Measurements from ENCODE around the gene LAMA2. TPM values are rescaled to one million over a fixed set of nuclear protein-coding genes. Genes with fewer than 3 reads are reported as not detected.

The LAMA2 gene
- polyA plus RNA-seq, 1 donor: 5.4 TPM

- WGBS (ENCODE audit: insufficient coverage, low lambda C conversion rate): 63% methylated on average over 1 of the region's 1 CpG
- no peaks in the 10 kb centered on the region for H3K4me1 ChIP-seq (ENCODE audit: control insufficient read depth, insufficient read depth, low read length)
- DNase-seq: no peak
These were observed 393.5 kb downstream of the LAMA2 start for GRCh38 chr6:129276461-129276860.

GRCh38 chr6:129276986-129277385 lies 394.0 kb downstream of the LAMA2 start:
- Histone ChIP-seq H3K4me3 (ENCODE audit: low read length) (no peak overlapping the region), H3K36me3 (ENCODE audit: control insufficient read depth, insufficient read depth, low read length) (no peaks in the 10 kb centered on the region), H3K27me3 (ENCODE audit: control insufficient read depth, insufficient read depth, low read length) (no peaks in the 10 kb centered on the region), H3K4me1 (ENCODE audit: control insufficient read depth, insufficient read depth, low read length) (no peaks in the 10 kb centered on the region), H3K27ac (ENCODE audit: low read length) (no peak overlapping the region), H3K9me3 (ENCODE audit: control insufficient read depth, low read depth, low read length) (no peaks in the 10 kb centered on the region)
- no peak for DNase-seq
- WGBS (ENCODE audit: insufficient coverage, low lambda C conversion rate): no CpG with 5 or more reads among the region's 4 CpGs

More at GRCh38 chr6:129276461-129276860, 393.5 kb downstream of the LAMA2 start:
- Histone ChIP-seq H3K4me3 (ENCODE audit: low read length) (no peak overlapping the region), H3K27me3 (ENCODE audit: control insufficient read depth, insufficient read depth, low read length) (no peaks in the 10 kb centered on the region), H3K27ac (ENCODE audit: low read length) (no peak overlapping the region), H3K9me3 (ENCODE audit: control insufficient read depth, low read depth, low read length) (no peaks in the 10 kb centered on the region), H3K36me3 (ENCODE audit: control insufficient read depth, insufficient read depth, low read length) (no peaks in the 10 kb centered on the region)

- Histone ChIP-seq H3K27me3 (ENCODE audit: control insufficient read depth, insufficient read depth, low read length) (no peaks in the 10 kb centered on the region), H3K9me3 (ENCODE audit: control insufficient read depth, low read depth, low read length) (no peaks in the 10 kb centered on the region), H3K4me1 (ENCODE audit: control insufficient read depth, insufficient read depth, low read length) (no peaks in the 10 kb centered on the region), H3K36me3 (ENCODE audit: control insufficient read depth, insufficient read depth, low read length) (no peaks in the 10 kb centered on the region), H3K4me3 (ENCODE audit: low read length) (no peak overlapping the region), H3K27ac (ENCODE audit: low read length) (no peak overlapping the region)
- no CpG with 5 or more reads among the region's 11 CpGs for WGBS (ENCODE audit: insufficient coverage, low lambda C conversion rate)
- no peak for DNase-seq
These were observed 396.7 kb downstream of the LAMA2 start for GRCh38 chr6:129279343-129280292.

GRCh38 chr6:129280293-129280644 lies 397.3 kb downstream of the LAMA2 start:
- DNase-seq: no peak
- no peaks in the 10 kb centered on the region for H3K36me3 ChIP-seq (ENCODE audit: control insufficient read depth, insufficient read depth, low read length)
- no peaks in the 10 kb centered on the region for H3K27me3 ChIP-seq (ENCODE audit: control insufficient read depth, insufficient read depth, low read length)
- no peaks in the 10 kb centered on the region for H3K9me3 ChIP-seq (ENCODE audit: control insufficient read depth, low read depth, low read length)
- no peak overlapping the region for H3K4me3 ChIP-seq (ENCODE audit: low read length)
- H3K4me1 ChIP-seq (ENCODE audit: control insufficient read depth, insufficient read depth, low read length): no peaks in the 10 kb centered on the region
- no peak overlapping the region for H3K27ac ChIP-seq (ENCODE audit: low read length)

GRCh38 chr6:129280749-129281148 lies 397.8 kb downstream of the LAMA2 start:
- H3K27ac ChIP-seq (ENCODE audit: low read length): no peak overlapping the region
- no peaks in the 10 kb centered on the region for H3K27me3 ChIP-seq (ENCODE audit: control insufficient read depth, insufficient read depth, low read length)
- no peak overlapping the region for H3K4me3 ChIP-seq (ENCODE audit: low read length)
- H3K4me1 ChIP-seq (ENCODE audit: control insufficient read depth, insufficient read depth, low read length): no peaks in the 10 kb centered on the region
- DNase-seq: no peak
- H3K36me3 ChIP-seq (ENCODE audit: control insufficient read depth, insufficient read depth, low read length): no peaks in the 10 kb centered on the region
- WGBS (ENCODE audit: insufficient coverage, low lambda C conversion rate): no CpG with 5 or more reads among the region's 1 CpG
- no peaks in the 10 kb centered on the region for H3K9me3 ChIP-seq (ENCODE audit: control insufficient read depth, low read depth, low read length)

- no peaks in the 10 kb centered on the region for H3K27me3 ChIP-seq (ENCODE audit: control insufficient read depth, insufficient read depth, low read length)
- no peaks in the 10 kb centered on the region for H3K4me1 ChIP-seq (ENCODE audit: control insufficient read depth, insufficient read depth, low read length)
- no peak for DNase-seq
- H3K36me3 ChIP-seq (ENCODE audit: control insufficient read depth, insufficient read depth, low read length): no peaks in the 10 kb centered on the region
- no peak overlapping the region for H3K27ac ChIP-seq (ENCODE audit: low read length)
- H3K4me3 ChIP-seq (ENCODE audit: low read length): no peak overlapping the region
- no peaks in the 10 kb centered on the region for H3K9me3 ChIP-seq (ENCODE audit: control insufficient read depth, low read depth, low read length)
These were observed 398.3 kb downstream of the LAMA2 start for GRCh38 chr6:129281168-129281796.

- no peak for DNase-seq
- Histone ChIP-seq H3K36me3 (ENCODE audit: control insufficient read depth, insufficient read depth, low read length) (no peaks in the 10 kb centered on the region), H3K9me3 (ENCODE audit: control insufficient read depth, low read depth, low read length) (no peaks in the 10 kb centered on the region), H3K4me3 (ENCODE audit: low read length) (no peak overlapping the region), H3K27ac (ENCODE audit: low read length) (no peak overlapping the region), H3K4me1 (ENCODE audit: control insufficient read depth, insufficient read depth, low read length) (no peaks in the 10 kb centered on the region), H3K27me3 (ENCODE audit: control insufficient read depth, insufficient read depth, low read length) (no peaks in the 10 kb centered on the region)
These were observed 399.1 kb downstream of the LAMA2 start for GRCh38 chr6:129282019-129282418.

- H3K27me3 ChIP-seq (ENCODE audit: control insufficient read depth, insufficient read depth, low read length): no peaks in the 10 kb centered on the region
- H3K4me3 ChIP-seq (ENCODE audit: low read length): no peak overlapping the region
- no peak overlapping the region for H3K27ac ChIP-seq (ENCODE audit: low read length)
- no peak for DNase-seq
- no peaks in the 10 kb centered on the region for H3K9me3 ChIP-seq (ENCODE audit: control insufficient read depth, low read depth, low read length)
- H3K36me3 ChIP-seq (ENCODE audit: control insufficient read depth, insufficient read depth, low read length): no peaks in the 10 kb centered on the region
- H3K4me1 ChIP-seq (ENCODE audit: control insufficient read depth, insufficient read depth, low read length): no peaks in the 10 kb centered on the region
- 40% methylated on average over 1 of the region's 3 CpGs for WGBS (ENCODE audit: insufficient coverage, low lambda C conversion rate)
These were observed 401.3 kb downstream of the LAMA2 start for GRCh38 chr6:129284225-129284624.

GRCh38 chr6:129287231-129288177 lies 404.6 kb downstream of the LAMA2 start:
- H3K4me3 ChIP-seq (ENCODE audit: low read length): no peak overlapping the region
- 100% methylated on average over 1 of the region's 7 CpGs for WGBS (ENCODE audit: insufficient coverage, low lambda C conversion rate)
- DNase-seq: no peak
- no peaks in the 10 kb centered on the region for H3K36me3 ChIP-seq (ENCODE audit: control insufficient read depth, insufficient read depth, low read length)
- no peaks in the 10 kb centered on the region for H3K27me3 ChIP-seq (ENCODE audit: control insufficient read depth, insufficient read depth, low read length)
- no peaks in the 10 kb centered on the region for H3K9me3 ChIP-seq (ENCODE audit: control insufficient read depth, low read depth, low read length)
- no peak overlapping the region for H3K27ac ChIP-seq (ENCODE audit: low read length)
- no peaks in the 10 kb centered on the region for H3K4me1 ChIP-seq (ENCODE audit: control insufficient read depth, insufficient read depth, low read length)

GRCh38 chr6:129289442-129289841 lies 406.5 kb downstream of the LAMA2 start:
- Histone ChIP-seq H3K27me3 (ENCODE audit: control insufficient read depth, insufficient read depth, low read length) (no peaks in the 10 kb centered on the region), H3K36me3 (ENCODE audit: control insufficient read depth, insufficient read depth, low read length) (no peaks in the 10 kb centered on the region), H3K4me3 (ENCODE audit: low read length) (no peak overlapping the region), H3K4me1 (ENCODE audit: control insufficient read depth, insufficient read depth, low read length) (no peaks in the 10 kb centered on the region), H3K9me3 (ENCODE audit: control insufficient read depth, low read depth, low read length) (no peaks in the 10 kb centered on the region), H3K27ac (ENCODE audit: low read length) (no peak overlapping the region)
- no peak for DNase-seq
- 91% methylated on average over 1 of the region's 1 CpG for WGBS (ENCODE audit: insufficient coverage, low lambda C conversion rate)

All from large intestine (tissue), 3 donors.